22Rv1 (cell line): ENCODE measurements around the gene KHNYN.

ENCODE experiments used
- ZFX ChIP-seq: fragments of 450-650 bp; IDR thresholded peaks from 2 replicates; pipeline ENCODE4 v1.6.1; 2017; ENCODE audit warnings: antibody characterized with exemption, borderline replicate concordance
- TF ChIP-seq, protein P1 (sequence below): fragments of 450-650 bp; IDR thresholded peaks from 2 replicates; pipeline ENCODE4 v1.5.1; 2017; ENCODE audit warnings: mild to moderate bottlenecking

GRCh38 chr14:24408764-24409163 lies 21.0 kb upstream of the KHNYN start:
- TF ChIP-seq, protein P1, sequence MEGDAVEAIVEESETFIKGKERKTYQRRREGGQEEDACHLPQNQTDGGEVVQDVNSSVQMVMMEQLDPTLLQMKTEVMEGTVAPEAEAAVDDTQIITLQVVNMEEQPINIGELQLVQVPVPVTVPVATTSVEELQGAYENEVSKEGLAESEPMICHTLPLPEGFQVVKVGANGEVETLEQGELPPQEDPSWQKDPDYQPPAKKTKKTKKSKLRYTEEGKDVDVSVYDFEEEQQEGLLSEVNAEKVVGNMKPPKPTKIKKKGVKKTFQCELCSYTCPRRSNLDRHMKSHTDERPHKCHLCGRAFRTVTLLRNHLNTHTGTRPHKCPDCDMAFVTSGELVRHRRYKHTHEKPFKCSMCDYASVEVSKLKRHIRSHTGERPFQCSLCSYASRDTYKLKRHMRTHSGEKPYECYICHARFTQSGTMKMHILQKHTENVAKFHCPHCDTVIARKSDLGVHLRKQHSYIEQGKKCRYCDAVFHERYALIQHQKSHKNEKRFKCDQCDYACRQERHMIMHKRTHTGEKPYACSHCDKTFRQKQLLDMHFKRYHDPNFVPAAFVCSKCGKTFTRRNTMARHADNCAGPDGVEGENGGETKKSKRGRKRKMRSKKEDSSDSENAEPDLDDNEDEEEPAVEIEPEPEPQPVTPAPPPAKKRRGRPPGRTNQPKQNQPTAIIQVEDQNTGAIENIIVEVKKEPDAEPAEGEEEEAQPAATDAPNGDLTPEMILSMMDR = no peak
- no peak for TF ChIP-seq ZFX
